ENCODE results near the gene SLC4A4.

The SLC4A4 gene

GRCh38 chr4:71338846-71339593, at the start of gene SLC4A4:
Gene SLC4A4, plus strand, starts transcription at chr4:71339020.
- no peak for DNase-seq (ENCODE audit: low spot score)

GRCh38 chr4:71290074-71290473, 48.7 kb upstream of the SLC4A4 start:
- no peak for DNase-seq (ENCODE audit: low spot score)

DNA sequence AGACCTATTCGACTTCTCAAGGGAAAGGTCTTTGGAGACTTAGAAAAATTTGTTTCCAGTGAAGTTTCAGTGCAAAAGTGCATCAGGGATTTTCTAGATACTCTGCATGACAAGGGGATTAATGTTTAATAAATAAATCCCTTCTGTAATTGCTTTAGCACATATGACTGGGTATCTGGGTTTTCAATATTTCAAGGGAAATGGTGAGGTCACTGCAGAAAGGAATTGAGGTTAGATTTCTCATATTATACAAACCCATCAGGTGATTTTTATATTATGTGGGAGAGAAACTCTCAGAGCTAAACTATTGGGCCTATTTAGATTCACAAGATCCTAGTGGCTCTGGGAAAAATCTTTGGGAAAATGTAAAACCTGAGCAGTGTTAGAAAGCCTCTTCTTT, 48.3 kb upstream of the SLC4A4 start:
- DNase-seq (ENCODE audit: low spot score) = no peak

DNA sequence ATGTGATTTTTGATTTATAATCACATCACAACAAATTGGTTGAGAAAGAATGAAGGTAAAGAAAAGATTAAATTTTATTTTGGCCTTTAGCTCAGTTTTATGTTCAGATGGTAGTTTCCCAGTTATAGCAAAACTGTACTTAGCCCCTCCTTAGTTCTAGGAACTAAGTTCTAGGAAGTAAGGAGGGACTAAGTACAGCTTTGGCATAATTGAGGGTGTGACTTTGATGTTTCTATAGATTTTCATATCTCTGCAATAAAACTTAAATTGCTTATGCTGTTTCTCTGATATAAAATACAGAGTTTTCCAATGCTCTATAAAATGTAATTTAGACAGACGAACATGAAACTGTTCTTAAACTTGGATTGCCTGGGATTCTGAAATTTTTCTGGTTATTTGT, 46.6 kb upstream of the SLC4A4 start:
- no peak for DNase-seq (ENCODE audit: low spot score)

- DNase-seq (ENCODE audit: low spot score) = no peak
Measured at GRCh38 chr4:71293705-71294104, 45.1 kb upstream of the SLC4A4 start.

DNA sequence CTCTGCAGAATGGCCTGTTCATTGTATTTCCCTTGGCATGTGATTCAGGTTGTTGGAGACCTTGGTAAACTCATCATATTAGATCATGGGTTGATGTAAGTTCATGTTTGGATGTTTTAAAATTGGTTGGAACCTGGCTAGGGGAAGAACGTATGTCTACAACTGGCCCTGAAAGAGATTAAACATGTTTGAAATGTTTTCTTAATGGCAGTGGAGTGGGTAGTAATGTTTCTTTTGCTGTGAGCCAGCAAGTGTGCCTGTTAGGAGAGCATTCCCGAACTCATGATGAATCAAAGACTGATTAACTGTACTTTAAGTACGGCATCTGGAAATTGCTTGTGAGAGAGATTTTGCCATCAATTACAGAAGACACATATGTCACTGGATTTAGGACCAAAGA, 44.5 kb upstream of the SLC4A4 start:
- DNase-seq (ENCODE audit: low spot score) = no peak

DNA sequence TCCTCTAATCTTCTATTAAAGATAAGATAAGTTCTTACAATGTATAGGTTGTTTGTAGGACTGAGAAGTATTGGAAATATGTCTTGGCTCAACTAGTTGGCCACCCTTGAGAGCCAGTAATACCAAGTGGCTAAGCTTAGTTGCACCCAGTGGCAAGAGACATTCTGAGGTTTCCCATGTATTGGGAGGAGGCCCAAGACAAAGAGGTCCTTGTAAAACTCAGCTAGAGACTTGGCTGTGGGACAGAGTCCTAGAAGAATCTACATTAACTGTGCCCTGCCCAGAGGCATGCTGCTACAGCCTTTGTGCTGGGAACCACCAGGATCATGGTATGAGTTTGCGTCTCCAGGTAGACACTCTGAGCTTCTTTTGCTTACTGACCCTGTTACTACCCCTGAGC, 41.9 kb upstream of the SLC4A4 start:
- DNase-seq (ENCODE audit: low spot score) = no peak

GRCh38 chr4:71300362-71300761, 38.5 kb upstream of the SLC4A4 start:
- no peak for DNase-seq (ENCODE audit: low spot score)

DNA sequence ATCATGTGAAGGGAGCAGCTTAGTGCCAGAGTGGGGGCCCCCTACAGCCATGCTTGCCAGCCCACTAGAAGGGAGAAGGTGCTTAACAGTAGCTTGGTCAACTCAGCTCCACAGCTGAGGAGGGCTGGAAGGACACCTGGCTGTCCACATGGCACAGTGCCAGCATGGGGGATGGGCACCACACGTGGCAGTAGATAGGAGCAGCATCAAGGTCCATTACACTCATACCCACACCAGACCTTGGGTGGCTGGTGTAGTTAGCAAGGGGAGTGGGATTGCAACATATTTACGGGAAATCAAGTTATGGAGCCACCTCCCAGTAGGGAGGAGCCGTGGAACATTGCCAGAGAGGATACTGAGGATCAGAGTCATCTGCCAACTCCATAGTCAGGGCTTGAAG, 37.9 kb upstream of the SLC4A4 start:
- no peak for DNase-seq (ENCODE audit: low spot score)

GRCh38 chr4:71303287-71303686, 35.5 kb upstream of the SLC4A4 start:
- no peak for DNase-seq (ENCODE audit: low spot score)

- DNase-seq (ENCODE audit: low spot score) = no peak
Measured at GRCh38 chr4:71303850-71304249, 35.0 kb upstream of the SLC4A4 start.

DNA sequence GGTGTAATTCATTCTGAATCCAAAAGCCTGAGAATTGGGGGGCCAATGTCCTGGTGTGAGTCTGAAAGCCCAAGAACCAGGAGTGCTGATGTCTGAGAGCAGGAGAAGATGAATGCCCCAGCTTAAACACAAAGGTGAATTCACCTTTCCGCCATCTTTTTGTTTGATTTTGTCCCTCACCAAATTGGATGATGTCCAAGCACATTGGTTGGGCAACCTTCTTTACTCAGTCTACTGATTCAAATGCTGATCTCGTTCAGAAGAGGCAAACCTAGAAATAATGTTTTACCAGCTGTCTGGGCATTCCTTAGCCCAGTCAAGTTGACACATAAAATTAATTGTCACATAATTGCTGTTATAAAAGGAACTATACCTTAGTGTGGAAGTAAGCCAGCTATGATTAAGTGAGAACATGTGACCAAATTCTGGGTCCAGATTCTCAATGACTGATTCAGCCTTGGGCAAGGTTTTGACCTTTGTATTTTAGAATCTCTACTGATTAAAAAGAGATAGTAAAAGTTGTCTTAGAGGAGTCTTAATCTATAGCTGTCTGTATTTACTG, 34.5 kb upstream of the SLC4A4 start:
- peak; percentile 10 for DNase-seq (ENCODE audit: low spot score)

DNA sequence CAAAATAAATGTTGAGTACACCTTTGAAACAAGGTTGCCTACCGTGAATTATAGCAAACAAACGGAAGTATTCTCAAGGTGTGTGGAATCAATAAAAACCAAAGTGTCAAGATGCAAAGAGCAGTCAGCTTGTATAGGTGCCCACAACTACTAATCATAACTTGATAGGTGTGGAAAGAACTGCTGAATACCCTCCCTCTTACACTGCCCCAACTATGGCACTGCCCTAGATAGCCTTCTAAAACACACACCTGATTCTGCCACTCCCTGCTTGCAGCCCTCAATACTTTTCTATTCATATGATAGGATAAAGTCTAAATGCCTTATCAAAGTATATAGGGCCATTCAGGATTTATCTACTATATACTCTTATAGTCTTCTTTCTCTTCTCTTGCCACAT, 31.1 kb upstream of the SLC4A4 start:
- no peak for DNase-seq (ENCODE audit: low spot score)

GRCh38 chr4:71322425-71322824, 16.4 kb upstream of the SLC4A4 start:
- DNase-seq (ENCODE audit: low spot score) = no peak

- DNase-seq (ENCODE audit: low spot score) = no peak
Measured at GRCh38 chr4:71333368-71333767, 5.5 kb upstream of the SLC4A4 start.

GRCh38 chr4:71333960-71334359, 4.9 kb upstream of the SLC4A4 start:
- DNase-seq (ENCODE audit: low spot score) = no peak

GRCh38 chr4:71334465-71334882, 4.3 kb upstream of the SLC4A4 start:
- no peak for DNase-seq (ENCODE audit: low spot score)

- no peak for DNase-seq (ENCODE audit: low spot score)
Measured at GRCh38 chr4:71343670-71344466, 5.0 kb downstream of the SLC4A4 start.

DNA sequence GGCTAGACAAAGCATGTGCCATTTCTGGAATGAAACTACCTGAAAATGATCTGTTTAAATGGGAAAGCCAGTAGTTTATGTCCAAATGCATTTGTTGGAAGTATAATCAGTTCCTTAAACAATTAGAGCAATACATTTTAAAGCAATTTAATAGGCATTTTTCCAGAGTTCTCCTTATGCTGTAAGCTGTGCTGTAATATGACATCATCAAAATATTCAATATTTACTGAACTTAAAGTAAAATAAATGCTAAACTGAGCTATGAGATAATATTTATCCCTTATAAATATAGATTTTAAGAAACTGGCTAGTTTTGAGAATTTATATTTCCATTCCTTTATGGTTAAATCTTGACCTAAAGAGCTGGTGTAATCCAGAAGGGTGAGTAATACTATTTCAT, 7.9 kb downstream of the SLC4A4 start:
- no peak for DNase-seq (ENCODE audit: low spot score)

DNA sequence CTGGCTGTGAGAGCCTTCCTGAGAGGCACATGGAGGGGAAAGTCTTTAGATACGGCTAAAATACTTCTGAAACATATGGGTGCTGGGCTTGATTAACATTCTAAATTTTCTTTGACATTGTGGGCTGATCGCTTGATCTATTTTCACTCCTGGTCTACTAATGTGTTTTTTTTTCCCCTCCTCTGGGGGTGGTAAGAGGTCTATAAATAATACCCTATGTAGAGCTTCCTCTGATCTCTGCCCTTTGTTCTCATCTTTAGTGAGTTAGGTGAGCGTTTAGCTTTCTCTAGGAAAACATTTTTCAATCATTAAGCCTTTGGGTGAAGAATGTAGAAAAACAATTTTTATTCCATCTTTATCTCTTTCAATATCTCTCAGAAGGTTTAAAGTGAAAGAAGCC, 9.8 kb downstream of the SLC4A4 start:
- DNase-seq (ENCODE audit: low spot score) = no peak

DNA sequence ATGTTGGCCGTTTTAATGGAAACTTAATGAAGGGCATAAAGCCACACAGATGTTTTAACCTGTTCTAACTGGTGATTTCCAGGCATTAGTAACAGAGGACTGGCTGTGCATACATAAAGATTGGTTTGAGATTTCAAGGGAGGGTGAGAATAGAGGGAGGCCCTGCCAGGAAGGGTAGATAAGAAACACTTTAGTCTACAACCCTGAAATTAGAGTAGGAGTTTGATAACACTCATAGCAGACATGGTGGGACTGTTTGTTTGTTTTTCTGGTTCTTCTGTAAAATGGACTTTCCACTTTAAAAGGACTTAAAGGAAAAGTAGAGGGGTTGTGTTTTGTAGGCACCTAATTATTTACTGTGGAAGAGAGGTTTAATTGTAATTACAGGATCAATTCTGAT, 16.2 kb downstream of the SLC4A4 start:
- DNase-seq (ENCODE audit: low spot score) = no peak

DNA sequence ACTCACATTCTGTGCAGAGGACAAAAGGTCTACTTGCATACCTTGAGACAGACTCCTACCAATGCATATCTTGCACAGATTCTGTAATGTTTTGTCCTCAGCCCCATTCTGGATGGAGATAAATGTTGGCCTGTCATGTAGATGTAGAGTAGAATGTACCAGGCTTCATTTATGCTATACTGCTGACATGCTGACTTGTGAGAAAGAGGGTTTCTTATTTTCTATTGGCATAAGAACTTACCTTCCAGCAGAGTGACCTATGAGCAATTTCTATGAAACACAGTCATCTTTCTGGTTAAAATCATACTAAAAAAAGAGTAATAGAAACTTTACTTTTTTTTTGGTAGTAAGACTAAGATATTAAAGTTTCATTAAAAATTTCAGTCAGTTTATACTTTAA, 17.2 kb downstream of the SLC4A4 start:
- DNase-seq (ENCODE audit: low spot score) = no peak

GRCh38 chr4:71356924-71357663, 18.3 kb downstream of the SLC4A4 start:
- no peak for DNase-seq (ENCODE audit: low spot score)
